HEK293 (cell line): ENCODE data around the gene TBC1D14.

Source experiments
- CTCF ChIA-PET: fragments of 350-600 bp; formaldehyde crosslinking; extraction: SDS; loops from one replicate; lab custom pipeline; 2021; ENCODE audit warnings: antibody characterized with exemption; lab: Yijun Ruan, JAX
- POLR2A ChIA-PET: fragments of 300-600 bp; formaldehyde crosslinking; extraction: SDS; loops from one replicate; lab custom pipeline; 2020; ENCODE audit warnings: antibody characterized with exemption, inconsistent platforms; lab: Yijun Ruan, JAX
- H3K27ac ChIP-seq: fragments of 200-500 bp; sonication (Bioruptor generic); 2 replicates; pipeline ENCODE4 v1.5.1; 2014; ENCODE audit warnings: low read depth, low read length, control low read depth, inconsistent platforms; ENCODE audit errors: extremely low read depth
- H3K36me3 ChIP-seq, 2 experiments: fragments of 200-500 bp in 1 of 2; sonication (Bioruptor generic) in 1 of 2; 1 replicate in 1 of 2; 2 replicates in 1 of 2; pipeline ENCODE4 v1.5.1; 2014 to 2017; ENCODE audit warnings: inconsistent platforms in 2 of 2, low read length in 2 of 2; ENCODE audit not compliant: control insufficient read depth in 2 of 2, insufficient read depth in 1 of 2
- H3K4me1 ChIP-seq: fragments of 200-500 bp; sonication (Bioruptor generic); 2 replicates; pipeline ENCODE4 v1.5.1; 2014; ENCODE audit warnings: mild to moderate bottlenecking, low read length, inconsistent platforms; ENCODE audit not compliant: control insufficient read depth, insufficient read depth
- H3K4me3 ChIP-seq: 2 replicates; pipeline ENCODE4 v1.5.1; 2011; ENCODE audit warnings: low read depth, mild to moderate bottlenecking, control low read depth, low read length, moderate library complexity
- H3K9me3 ChIP-seq: fragments of 200-500 bp; sonication (Bioruptor generic); 2 replicates; pipeline ENCODE4 v1.5.1; 2014; ENCODE audit warnings: low read depth, low read length, inconsistent platforms; ENCODE audit not compliant: control insufficient read depth, insufficient read depth
- FEZF1 ChIP-seq: fragments of 450-650 bp; formaldehyde crosslinking; IDR thresholded peaks from 2 replicates; pipeline ENCODE4 v1.5.1; 2016; ENCODE audit warnings: missing biosample characterization, missing genetic modification characterization
- GLI2 ChIP-seq: fragments of 450-650 bp; formaldehyde crosslinking; IDR thresholded peaks from 2 replicates; pipeline ENCODE4; 2017; ENCODE audit warnings: missing biosample characterization, missing genetic modification characterization, low read depth, borderline replicate concordance
- GLIS2 ChIP-seq: fragments of 450-650 bp; formaldehyde crosslinking; IDR thresholded peaks from 2 replicates; pipeline ENCODE4 v1.5.1; 2016; ENCODE audit warnings: missing biosample characterization, missing genetic modification characterization
- OSR2 ChIP-seq: fragments of 450-650 bp; formaldehyde crosslinking; IDR thresholded peaks from 2 replicates; pipeline ENCODE4 v1.5.1; 2016; ENCODE audit warnings: missing biosample characterization, missing genetic modification characterization
- PRDM4 ChIP-seq: fragments of 450-650 bp; formaldehyde crosslinking; IDR thresholded peaks from 2 replicates; pipeline ENCODE4 v1.5.1; 2017; ENCODE audit warnings: missing biosample characterization, missing genetic modification characterization
- YY1 ChIP-seq: fragments of 450-650 bp; formaldehyde crosslinking; IDR thresholded peaks from 2 replicates; pipeline ENCODE4 v1.5.1; 2018; ENCODE audit warnings: missing biosample characterization, missing genetic modification characterization
- ZBTB8A ChIP-seq: fragments of 450-650 bp; formaldehyde crosslinking; IDR thresholded peaks from 2 replicates; pipeline ENCODE4 v1.5.1; 2016; ENCODE audit warnings: missing biosample characterization, missing genetic modification characterization
- ZNF138 ChIP-seq: fragments of 450-650 bp; formaldehyde crosslinking; IDR thresholded peaks from 2 replicates; pipeline ENCODE4 v1.5.1; 2016; ENCODE audit warnings: missing biosample characterization, missing genetic modification characterization, borderline replicate concordance
- ZNF157 ChIP-seq: fragments of 450-650 bp; formaldehyde crosslinking; IDR thresholded peaks from 2 replicates; pipeline ENCODE4 v1.5.1; 2016; ENCODE audit warnings: missing biosample characterization, missing genetic modification characterization
- ZNF18 ChIP-seq: fragments of 450-650 bp; formaldehyde crosslinking; IDR thresholded peaks from 2 replicates; pipeline ENCODE4 v1.5.1; 2016; ENCODE audit warnings: missing biosample characterization, missing genetic modification characterization
- ZNF239 ChIP-seq: fragments of 450-650 bp; formaldehyde crosslinking; IDR thresholded peaks from 2 replicates; pipeline ENCODE4 v1.5.1; 2016; ENCODE audit warnings: missing biosample characterization, missing genetic modification characterization
- ZNF24 ChIP-seq: fragments of 450-650 bp; formaldehyde crosslinking; IDR thresholded peaks from 2 replicates; pipeline ENCODE4 v1.5.1; 2016; ENCODE audit warnings: missing biosample characterization, missing genetic modification characterization
- ZNF266 ChIP-seq: fragments of 450-650 bp; formaldehyde crosslinking; IDR thresholded peaks from 2 replicates; pipeline ENCODE4 v1.5.1; 2016; ENCODE audit warnings: missing biosample characterization, missing genetic modification characterization, low read depth
- ZNF292 ChIP-seq: fragments of 450-650 bp; formaldehyde crosslinking; IDR thresholded peaks from 2 replicates; pipeline ENCODE4 v1.5.1; 2016; ENCODE audit warnings: low read depth, missing biosample characterization, missing genetic modification characterization, borderline replicate concordance
- ZNF324 ChIP-seq: fragments of 450-650 bp; formaldehyde crosslinking; IDR thresholded peaks from 2 replicates; pipeline ENCODE4 v1.5.1; 2016; ENCODE audit warnings: missing biosample characterization, missing genetic modification characterization
- ZNF335 ChIP-seq: fragments of 450-650 bp; formaldehyde crosslinking; conservative IDR thresholded peaks from 2 replicates; pipeline ENCODE4 v1.5.1; 2016; ENCODE audit warnings: missing biosample characterization, missing genetic modification characterization
- ZNF426 ChIP-seq: fragments of 450-650 bp; formaldehyde crosslinking; IDR thresholded peaks from 2 replicates; pipeline ENCODE4 v1.5.1; 2017; ENCODE audit warnings: missing biosample characterization, missing genetic modification characterization, mild to moderate bottlenecking, inconsistent platforms, moderate library complexity
- ZNF510 ChIP-seq: fragments of 450-650 bp; formaldehyde crosslinking; IDR thresholded peaks from 2 replicates; pipeline ENCODE4 v1.5.1; 2018; ENCODE audit warnings: mild to moderate bottlenecking, missing genetic modification characterization, missing biosample characterization; ENCODE audit not compliant: insufficient replicate concordance
- ZNF514 ChIP-seq: fragments of 450-650 bp; formaldehyde crosslinking; IDR thresholded peaks from 2 replicates; pipeline ENCODE4 v1.5.1; 2016; ENCODE audit warnings: missing biosample characterization, missing genetic modification characterization
- ZNF544 ChIP-seq: fragments of 450-650 bp; formaldehyde crosslinking; IDR thresholded peaks from 2 replicates; pipeline ENCODE4 v1.5.0; 2017; ENCODE audit warnings: missing biosample characterization, missing genetic modification characterization
- ZNF561 ChIP-seq: fragments of 450-650 bp; IDR thresholded peaks from 2 replicates; pipeline ENCODE4 v1.5.1; 2018; ENCODE audit warnings: missing biosample characterization, missing genetic modification characterization, borderline replicate concordance
- ZNF596 ChIP-seq: fragments of 450-650 bp; IDR thresholded peaks from 2 replicates; pipeline ENCODE4 v1.5.0; 2018; ENCODE audit warnings: missing biosample characterization, mild to moderate bottlenecking, missing genetic modification characterization, moderate library complexity
- ZNF623 ChIP-seq: fragments of 450-650 bp; formaldehyde crosslinking; IDR thresholded peaks from 2 replicates; pipeline ENCODE4 v1.5.1; 2016; ENCODE audit warnings: missing biosample characterization, missing genetic modification characterization
- ZNF660 ChIP-seq: fragments of 450-650 bp; IDR thresholded peaks from 2 replicates; pipeline ENCODE4 v1.5.1; 2018; ENCODE audit warnings: missing biosample characterization, mild to moderate bottlenecking, missing genetic modification characterization
- ZNF664 ChIP-seq: fragments of 450-650 bp; formaldehyde crosslinking; IDR thresholded peaks from 2 replicates; pipeline ENCODE4 v1.5.1; 2016; ENCODE audit warnings: missing biosample characterization, missing genetic modification characterization
- ZNF76 ChIP-seq: fragments of 450-650 bp; formaldehyde crosslinking; IDR thresholded peaks from 2 replicates; pipeline ENCODE4; 2016; ENCODE audit warnings: low read depth, missing biosample characterization, missing genetic modification characterization, borderline replicate concordance
- ZNF777 ChIP-seq: fragments of 450-650 bp; formaldehyde crosslinking; IDR thresholded peaks from 2 replicates; pipeline ENCODE4 v1.5.1; 2017; ENCODE audit warnings: missing biosample characterization, missing genetic modification characterization, borderline replicate concordance
- TF ChIP-seq, protein P1 (sequence below): fragments of 450-650 bp; formaldehyde crosslinking; IDR thresholded peaks from 2 replicates; pipeline ENCODE4 v1.5.1; 2016; ENCODE audit warnings: missing biosample characterization, missing genetic modification characterization

The TBC1D14 gene

DNA sequence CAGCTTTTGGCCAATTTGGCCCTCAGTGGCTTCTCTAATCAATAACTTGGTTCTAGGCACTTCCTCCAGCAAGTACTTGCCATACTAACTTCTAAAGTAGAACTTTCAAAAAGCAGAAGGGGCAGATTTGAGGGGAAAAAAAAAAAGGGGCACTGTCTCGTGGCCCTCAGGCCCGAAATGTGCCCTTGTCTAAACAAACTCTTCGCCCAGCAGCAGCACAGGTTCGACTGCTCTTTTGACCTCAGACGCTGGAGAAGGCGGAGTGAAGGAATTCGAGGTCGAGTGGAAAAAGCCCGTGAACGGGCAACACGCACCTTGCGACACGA is 157.5 kb downstream of the TBC1D14 start:
- Histone ChIP-seq H3K27ac (peak overlapping the region; percentile 66; the same call in 1 of the 2 replicates), H3K36me3 (peaks cover 0 to 42% of the 10 kb centered on the region in 2 experiments; a peak in 2 of 3 replicates), H3K4me1 (peaks cover 2% of the 10 kb centered on the region; the same call in 1 of the 2 replicates), H3K4me3 (peak overlapping the region; percentile 85), H3K9me3 (no peaks in the 10 kb centered on the region)
- no peak for TF ChIP-seq ZNF324
- no peak for TF ChIP-seq YY1 (tag by site-specific recombination)
- TF ChIP-seq ZNF660, result no peak
- peak; percentile 72 for TF ChIP-seq ZBTB8A (tag by site-specific recombination)
- TF ChIP-seq ZNF24 (tag by site-specific recombination), result no peak
- TF ChIP-seq ZNF157 (tag by site-specific recombination), result no peak
- no peak for TF ChIP-seq ZNF510
- TF ChIP-seq PRDM4 (tag by site-specific recombination), result no peak
- TF ChIP-seq, protein P1, sequence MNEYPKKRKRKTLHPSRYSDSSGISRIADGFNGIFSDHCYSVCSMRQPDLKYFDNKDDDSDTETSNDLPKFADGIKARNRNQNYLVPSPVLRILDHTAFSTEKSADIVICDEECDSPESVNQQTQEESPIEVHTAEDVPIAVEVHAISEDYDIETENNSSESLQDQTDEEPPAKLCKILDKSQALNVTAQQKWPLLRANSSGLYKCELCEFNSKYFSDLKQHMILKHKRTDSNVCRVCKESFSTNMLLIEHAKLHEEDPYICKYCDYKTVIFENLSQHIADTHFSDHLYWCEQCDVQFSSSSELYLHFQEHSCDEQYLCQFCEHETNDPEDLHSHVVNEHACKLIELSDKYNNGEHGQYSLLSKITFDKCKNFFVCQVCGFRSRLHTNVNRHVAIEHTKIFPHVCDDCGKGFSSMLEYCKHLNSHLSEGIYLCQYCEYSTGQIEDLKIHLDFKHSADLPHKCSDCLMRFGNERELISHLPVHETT (tag by site-specific recombination), result no peak
- TF ChIP-seq ZNF777 (tag by site-specific recombination), result no peak
- no peak for TF ChIP-seq ZNF76
- peak; percentile 46; the same call in 1 of the 2 replicates for TF ChIP-seq FEZF1 (tag by site-specific recombination)
- ChIA-PET CTCF (interaction anchor here (0.5 to 6.3 kb wide), 7 partner anchors 16 to 712 kb away, joined by 3 to 69 read pairs (median 6); partner anchors contain the start of gene TADA2B), POLR2A (interaction anchor here (1.1 to 2.3 kb wide), 9 partner anchors 11 to 426 kb away, joined by 3 to 14 read pairs (median 5); partner anchors contain the start of genes MRFAP1 and TADA2B)

DNA sequence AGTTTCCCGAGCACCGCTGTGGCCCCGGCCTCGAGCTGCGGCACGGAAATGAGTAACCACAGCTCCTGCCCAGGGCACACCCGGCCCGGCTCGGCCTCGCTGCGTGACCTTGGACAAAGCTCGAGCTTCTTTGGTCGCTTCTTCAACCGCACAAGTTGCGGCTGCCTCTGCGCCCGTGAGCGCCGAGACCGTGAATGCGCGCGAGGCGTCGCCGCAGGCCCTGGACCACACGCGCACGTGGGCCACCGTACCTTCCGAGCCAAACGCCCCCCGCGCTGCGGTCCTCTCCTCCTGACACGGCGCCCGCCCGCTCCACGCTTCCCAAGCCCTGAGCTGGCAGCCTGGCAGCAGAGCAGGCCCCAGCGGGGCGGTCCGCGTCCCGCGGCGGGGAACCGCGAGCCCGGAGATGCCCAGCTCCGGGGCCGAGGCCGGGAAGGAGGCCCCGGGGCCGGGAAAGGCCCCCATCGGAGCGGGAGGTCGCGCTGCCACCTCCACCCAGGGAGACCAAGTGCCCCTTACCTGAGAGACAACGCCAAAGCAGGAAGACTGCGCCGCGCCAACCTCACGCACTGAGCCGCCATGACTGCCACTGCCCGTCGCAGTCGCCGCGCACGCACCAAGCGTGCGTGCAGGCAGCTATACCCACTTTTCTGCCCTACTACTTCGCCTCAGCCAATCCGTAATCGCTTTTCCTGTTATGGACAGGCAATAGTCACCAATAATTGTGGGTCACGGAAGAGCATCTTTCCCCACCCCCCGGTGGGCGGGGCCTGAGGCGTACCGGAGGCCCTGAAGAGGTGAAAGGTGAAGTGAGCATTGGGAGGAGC is 158.0 kb downstream of the TBC1D14 start, which contains the start of gene GRPEL1:
TSS of gene GRPEL1 (minus strand) at position 613 of the 827 bp plus-strand sequence. CDS start at position 581, 32 bp downstream.
- CTCF ChIA-PET, result interaction anchor here (0.5 to 6.3 kb wide), 7 partner anchors 15 to 350 kb away, joined by 3 to 69 read pairs (median 6); partner anchors contain the start of gene TADA2B
- POLR2A ChIA-PET, result interaction anchor here (0.5 to 2.3 kb wide), 23 partner anchors 9 to 961 kb away, joined by 3 to 14 read pairs (median 5); partner anchors contain the start of genes MRFAP1, TADA2B and TBC1D14
- no peaks in the 10 kb centered on the region for H3K9me3 ChIP-seq
- peaks cover 0 to 39% of the 10 kb centered on the region in 2 experiments; a peak in 2 of 3 replicates for H3K36me3 ChIP-seq
- peaks cover 2% of the 10 kb centered on the region; the same call in 1 of the 2 replicates for H3K4me1 ChIP-seq
- peak within 1 kb of the TSS; percentile 66; the same call in 1 of the 2 replicates for H3K27ac ChIP-seq
- H3K4me3 ChIP-seq, result peak within 1 kb of the TSS; percentile 85
- TF ChIP-seq GLI2 (tag by site-specific recombination), result no peak
- TF ChIP-seq ZNF239 (tag by site-specific recombination), result no peak
- TF ChIP-seq ZNF623 (tag by site-specific recombination), result no peak
- TF ChIP-seq ZNF660, result peak; percentile 28; the same call in 1 of the 2 replicates
- TF ChIP-seq ZNF514 (tag by site-specific recombination), result no peak
- no peak for TF ChIP-seq ZNF544 (tag by site-specific recombination)
- TF ChIP-seq ZNF561 (tag by site-specific recombination), result 0 out of 2 replicates have a peak, but pooled peaks have one; percentile 31
- TF ChIP-seq ZNF138 (tag by site-specific recombination), result no peak
- TF ChIP-seq ZNF596 (tag by site-specific recombination), result no peak
- no peak for TF ChIP-seq ZNF18 (tag by site-specific recombination)
- TF ChIP-seq ZNF266, result no peak
- TF ChIP-seq ZNF426 (tag by site-specific recombination), result no peak
- TF ChIP-seq ZNF664 (tag by site-specific recombination), result peak; percentile 97
- TF ChIP-seq ZNF292 (tag by site-specific recombination), result no peak
- peak; percentile 97 for TF ChIP-seq ZNF335 (tag by site-specific recombination)
- no peak for TF ChIP-seq OSR2 (tag by site-specific recombination)
- TF ChIP-seq GLIS2 (tag by site-specific recombination), result peak; percentile 46; the same call in 1 of the 2 replicates
